NOMO-1 treated with dmso at 0.1 percent for 144 hours (cell line): Measurements from ENCODE around the gene CEP43.

ENCODE experiments used
- DNase-seq: peaks from one replicate; lab custom pipeline; 2025; ENCODE audit not compliant: unreplicated experiment; lab: John Stamatoyannopoulos, UW

Gene CEP43

DNA sequence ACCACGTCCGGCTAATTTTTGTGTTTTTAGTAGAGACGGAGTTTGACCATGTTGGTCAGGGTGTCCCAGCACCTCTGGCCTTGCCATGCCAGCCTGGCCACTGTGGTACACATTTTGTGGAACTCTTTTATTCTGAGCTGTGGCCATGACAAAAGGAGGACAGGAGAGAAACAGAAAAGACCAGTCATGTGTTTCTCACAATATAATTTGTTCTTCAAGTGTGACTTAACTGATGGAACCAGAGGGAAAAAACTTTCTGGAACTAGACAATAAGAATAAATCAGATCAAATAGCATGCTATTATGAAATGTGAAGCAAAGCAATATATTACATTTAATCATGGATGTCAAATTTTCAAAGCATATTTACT lies 38.6 kb upstream of the CEP43 start:
- no peak for DNase-seq

DNA sequence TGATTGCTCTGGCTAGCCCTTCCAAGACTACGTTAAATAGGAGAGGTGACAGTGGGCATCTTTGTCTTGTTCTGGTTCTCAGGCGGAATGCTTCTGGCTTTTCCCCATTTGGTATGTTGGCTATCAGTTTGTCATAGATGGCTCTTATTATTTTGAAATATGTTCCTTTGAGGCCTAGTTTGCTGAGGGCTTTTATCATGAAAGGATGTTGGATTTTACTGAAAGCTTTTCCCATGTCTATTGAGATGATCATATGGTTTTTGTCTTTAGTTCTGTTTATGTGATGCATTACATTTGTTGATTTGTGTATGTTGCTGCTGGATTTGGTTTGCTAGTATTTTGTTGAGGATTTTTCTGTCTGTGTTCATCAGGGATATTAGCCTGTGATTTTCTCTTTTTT lies 32.9 kb upstream of the CEP43 start:
- DNase-seq: no peak

DNA sequence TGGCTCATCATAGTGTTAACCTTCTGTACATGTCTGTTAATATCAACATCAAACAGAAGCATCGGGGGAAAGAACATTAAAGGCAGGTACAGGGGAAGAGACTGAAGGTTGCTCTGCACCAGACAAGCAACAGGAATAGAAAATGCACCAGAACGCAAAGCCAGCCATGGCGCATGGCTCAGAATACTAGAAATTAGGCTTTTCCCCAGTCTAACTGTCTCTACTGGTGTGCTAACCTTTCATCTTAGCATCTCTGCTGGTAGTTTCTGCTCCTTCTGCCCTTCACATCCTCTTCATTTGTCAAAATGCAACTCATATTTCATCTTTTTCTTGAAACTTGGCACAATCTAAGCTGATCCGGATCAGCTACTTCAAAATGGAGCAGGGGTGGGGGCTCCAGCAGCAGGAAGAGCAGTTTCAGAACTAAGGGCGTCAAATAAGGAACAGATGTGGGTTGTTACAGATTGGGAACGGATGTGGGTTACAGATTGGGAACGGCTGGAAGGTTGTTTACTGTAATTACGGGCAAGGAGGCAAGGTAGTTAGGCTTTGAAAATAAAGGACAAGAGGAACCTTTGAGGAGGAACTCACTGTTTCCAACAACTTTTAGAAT lies 29.7 kb upstream of the CEP43 start:
- DNase-seq: no peak

DNA sequence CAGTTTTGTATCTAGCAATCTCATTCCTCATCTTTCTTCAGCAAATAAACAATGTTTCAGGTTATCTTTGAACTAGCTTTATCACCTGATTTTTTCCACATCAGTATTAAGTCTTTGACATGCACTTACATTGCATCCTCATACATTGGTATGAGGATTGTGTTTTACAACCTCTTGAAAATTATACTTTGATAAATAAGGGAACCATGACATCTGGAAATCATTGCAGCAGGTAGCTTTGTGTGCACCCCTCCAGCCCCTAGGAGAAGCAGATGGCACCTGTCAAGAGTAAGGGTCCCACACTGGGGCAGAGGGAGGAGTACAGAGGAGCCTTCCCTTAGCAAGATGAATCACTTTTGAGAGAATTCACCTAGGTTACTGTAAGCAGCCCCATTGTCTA lies 29.1 kb upstream of the CEP43 start:
- no peak for DNase-seq

DNA sequence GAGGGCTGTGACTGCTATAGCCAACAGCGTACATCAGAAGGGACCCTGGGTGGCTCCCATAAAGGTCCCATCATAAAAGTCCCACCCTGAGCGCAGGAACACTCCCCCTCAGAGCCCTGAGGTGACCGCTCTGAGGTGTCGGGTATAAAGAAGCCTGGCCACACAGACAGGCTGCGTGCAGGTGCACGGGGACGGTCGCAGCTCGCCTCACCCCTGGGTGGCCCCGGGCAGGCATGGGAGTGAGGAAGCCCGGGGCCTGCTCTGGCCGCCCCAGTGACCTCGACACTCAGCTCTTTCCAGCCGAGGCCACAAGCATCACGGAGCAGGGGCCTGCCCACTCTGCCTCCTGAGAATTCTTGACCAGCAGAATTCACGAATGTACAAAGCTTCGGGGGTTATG lies 28.4 kb upstream of the CEP43 start:
- DNase-seq: no peak

DNA sequence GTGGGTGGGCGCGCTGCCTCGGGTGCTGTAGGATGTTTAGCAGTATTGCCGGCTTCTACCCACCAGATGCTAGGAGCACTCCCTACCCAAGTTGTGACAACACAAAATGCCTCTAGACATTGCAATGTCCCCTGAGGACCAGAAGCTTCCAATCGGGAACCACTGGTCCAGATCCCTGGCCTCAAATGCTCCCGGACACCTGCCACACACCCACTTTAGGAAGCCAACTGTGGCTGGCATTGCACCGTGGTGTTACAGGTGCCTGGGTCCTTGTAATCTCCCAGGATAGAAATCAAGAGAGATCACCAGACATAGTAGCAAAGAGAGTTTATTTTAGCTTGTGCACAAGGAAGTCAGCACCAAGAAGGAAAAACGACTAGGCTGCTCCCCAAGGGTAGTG lies 27.9 kb upstream of the CEP43 start:
- no peak for DNase-seq

DNA sequence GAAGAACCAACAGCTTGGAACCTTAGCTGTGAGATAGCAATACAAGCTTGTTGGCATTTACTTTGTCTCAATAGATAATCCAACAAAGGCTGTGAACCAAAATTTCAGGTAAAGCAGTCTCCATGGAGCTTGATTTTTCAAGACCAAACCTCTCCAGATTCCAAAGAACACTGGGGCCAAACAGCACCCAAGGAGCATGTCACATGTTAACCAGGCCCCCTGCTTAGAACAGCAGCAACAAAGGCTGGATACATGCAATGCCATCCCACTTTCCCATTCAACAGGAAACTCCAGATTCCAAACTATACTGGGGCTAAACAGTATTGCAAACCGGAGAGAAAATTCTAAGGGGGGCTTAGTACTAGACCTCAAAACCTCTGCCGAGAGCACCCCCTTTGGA lies 27.1 kb upstream of the CEP43 start:
- no peak for DNase-seq

DNA sequence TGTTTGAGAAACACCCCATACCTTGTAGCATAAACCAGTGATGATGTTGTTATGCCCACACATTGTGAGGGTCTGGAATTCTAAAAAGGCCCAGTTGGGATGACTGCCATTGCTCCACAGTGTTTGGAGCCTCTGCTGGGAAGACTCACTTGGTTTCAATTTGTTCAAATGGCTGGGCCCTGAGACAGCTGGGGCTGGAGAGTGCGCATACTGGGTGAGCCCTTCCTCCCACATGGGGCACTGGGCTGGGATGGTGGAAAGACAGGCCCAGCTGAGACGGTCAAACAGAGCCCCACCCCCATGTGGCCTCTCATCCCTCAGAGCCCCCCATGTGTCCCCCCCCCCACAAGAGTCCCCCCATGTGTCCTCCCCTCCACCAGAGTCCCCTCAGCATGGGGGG lies 22.6 kb upstream of the CEP43 start:
- no peak for DNase-seq

DNA sequence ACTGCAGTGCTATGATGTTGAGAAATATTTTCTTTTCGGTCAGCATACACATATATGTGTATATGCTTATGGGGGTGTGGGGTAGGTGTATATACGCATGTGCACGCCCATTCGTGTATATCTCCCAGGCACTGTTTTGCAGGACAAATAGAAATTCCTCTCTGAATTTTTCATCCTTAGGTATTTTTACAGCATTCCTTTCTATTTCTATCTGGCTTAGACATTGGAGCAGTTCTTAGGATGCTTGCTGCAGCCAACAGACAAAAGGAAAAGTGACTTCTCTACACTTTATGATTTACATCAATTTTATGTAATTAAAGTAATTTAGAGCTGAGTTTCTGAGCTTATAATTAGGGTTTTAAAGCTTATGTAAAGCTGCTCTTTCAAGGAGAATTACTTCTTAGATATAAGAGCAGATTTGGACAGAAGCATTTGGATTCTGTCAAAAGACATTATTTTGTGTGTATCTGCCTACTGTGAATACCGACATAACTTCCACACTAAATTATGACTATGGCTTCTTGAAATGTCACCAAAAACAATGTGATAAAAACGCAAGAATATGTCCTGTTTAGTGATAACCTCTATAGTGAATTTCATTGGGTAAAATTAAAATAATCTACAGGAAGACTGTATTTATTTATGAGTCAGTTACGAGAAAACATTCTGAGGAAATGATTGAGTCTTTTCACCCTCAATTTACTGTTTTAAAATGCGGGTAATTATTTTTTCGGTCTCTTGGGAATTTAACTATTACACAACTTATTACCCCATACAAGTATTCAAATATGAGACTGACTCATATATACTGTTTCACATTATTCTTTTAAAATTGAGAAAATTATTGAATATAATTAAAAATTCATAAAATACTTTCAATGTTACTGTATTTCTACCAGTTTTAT lies 21.3 kb upstream of the CEP43 start:
- DNase-seq: no peak

DNA sequence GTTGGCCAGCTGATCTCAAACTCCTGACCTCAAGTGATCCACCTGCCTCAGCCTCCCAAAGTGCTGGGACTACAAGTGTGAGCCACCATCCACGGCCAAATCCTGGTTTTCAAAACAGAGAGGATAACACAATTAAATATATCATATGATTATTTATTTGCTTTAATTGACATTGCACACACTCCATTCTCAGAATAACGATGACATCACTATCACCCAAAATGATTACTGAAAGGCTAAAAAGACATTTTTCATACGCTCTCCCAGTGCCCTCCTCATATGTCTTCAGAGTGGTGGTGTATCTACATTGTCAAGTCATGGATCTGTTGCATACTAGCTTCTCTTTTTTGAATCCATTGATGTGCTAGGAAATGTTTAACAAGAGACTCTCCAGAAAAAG lies 18.5 kb upstream of the CEP43 start:
- DNase-seq: no peak

DNA sequence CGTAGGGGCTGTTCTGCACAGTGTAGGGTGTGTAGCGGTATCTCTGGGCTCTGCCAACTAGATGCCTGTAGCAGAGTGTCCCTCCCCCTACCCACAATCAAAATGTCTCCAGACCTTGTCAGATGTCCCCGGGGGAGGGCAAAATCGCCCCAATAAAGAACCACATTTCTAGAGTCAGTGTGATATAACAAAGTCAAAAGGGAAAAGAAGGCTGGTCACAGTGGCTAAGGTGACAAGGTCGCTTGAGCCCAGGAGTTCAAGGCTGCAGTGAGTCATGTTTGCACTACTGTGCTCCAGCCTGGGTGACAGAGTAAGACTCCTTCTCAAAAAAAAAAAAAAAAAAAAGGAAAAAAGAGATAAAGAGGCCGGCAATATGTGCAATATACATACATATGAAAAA lies 11.7 kb upstream of the CEP43 start:
- no peak for DNase-seq

DNA sequence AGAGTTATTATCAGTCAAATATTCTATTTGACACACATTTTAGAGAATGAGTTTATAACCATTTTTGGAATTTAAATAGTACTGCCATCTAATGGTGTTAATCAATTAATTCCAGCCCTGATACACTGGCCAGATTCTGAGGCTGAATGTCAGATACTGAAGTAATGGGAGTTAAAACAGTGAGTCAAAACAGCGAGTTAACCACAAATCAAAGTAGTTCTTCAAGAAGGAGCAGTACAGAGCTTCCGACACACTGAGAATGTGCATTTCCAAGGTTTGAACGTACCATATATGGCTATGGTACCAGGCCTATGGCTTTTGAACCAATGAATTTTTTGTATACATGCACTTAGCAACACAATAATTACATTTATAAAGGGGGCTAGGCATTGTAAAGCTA lies 11.3 kb upstream of the CEP43 start:
- no peak for DNase-seq

DNA sequence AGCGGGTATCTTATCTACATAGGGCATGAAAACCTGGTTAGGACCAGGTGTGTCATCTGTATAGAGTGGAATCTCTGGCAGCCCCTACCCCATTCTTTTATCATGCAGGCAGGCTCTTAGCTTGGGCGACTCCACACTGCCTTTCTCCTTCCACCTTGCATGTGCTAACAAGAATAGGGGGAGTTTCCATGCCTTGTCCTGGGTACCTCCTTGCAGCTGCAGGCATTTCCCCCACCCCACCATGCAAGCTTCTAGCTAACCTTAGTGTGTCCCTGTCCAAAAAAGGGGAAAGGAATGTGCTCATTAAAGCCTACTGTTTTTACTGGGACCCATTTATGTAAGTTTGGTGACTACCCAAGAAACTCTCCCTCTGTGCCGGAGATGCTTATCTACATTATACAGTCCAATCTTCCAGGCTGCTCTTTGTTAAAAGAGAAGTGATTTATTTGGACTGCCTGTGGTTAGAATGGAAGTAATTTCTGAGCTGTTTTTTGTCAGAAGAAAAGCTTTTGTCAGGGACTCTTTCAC lies 10.5 kb upstream of the CEP43 start:
- DNase-seq: no peak

DNA sequence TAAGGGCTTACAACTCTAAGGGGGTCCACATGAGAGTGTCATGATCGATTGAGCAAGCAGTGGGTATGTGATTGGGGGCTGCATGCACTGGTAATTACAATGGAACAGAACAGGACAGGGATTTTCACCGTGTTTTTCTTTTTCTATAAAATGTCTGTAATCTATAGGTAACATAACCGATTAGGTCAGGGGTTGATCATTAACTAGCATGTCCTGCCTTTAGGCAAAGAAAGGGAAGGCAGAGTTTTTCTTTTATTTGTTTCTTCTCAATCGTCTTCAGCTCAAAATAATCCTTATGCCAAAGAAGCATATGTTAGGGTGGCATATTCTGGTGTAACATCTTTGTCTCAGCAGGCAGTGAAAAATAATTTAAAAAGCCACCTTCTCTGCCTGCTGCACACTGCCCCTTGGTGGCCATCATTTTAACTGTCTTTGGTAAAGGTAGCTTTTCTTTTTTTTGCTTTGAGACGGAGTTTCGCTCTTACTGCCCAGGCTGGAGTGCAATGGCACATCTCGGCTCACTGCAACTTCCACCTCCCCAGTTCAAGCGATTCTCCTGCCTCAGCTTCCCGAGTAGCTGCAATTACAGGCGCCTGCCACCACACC lies 9.7 kb upstream of the CEP43 start:
- no peak for DNase-seq

DNA sequence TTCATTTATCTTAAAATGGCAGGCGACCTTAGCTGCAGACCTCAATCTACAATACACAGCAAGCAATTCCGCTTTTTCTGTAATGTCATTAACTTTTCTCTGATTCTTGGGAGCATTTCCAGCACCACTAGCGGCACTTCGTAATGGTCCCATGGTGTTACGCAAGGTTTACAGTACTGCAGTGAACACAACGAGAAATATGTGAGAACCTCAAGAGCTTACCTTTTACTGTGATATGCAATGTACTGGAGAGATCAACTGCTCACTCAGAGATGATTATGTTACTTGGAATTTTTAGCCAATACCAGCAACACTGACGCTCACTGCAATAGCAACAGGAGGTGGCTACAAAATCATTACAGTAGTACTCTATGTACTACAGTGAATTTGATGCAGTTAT lies 2.8 kb upstream of the CEP43 start:
- no peak for DNase-seq

DNA sequence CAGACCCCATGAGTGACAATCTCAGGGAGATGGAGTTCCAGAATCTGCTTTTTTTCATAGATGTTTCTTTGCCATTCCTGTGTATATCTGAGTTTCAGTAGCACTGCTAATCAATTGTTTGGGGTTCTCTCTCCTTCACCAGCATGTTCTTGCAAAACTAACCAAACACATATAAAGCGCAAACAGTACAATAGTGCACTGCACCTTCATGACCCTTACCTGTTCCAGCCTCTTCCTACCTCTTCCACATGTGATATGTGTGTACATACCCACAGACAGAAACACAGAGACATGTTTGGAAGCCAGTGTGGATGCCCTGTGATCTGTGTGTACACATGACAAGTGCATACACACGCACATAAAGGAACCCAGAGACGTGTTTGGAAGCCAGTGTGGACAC lies 1.8 kb upstream of the CEP43 start:
- no peak for DNase-seq

DNA sequence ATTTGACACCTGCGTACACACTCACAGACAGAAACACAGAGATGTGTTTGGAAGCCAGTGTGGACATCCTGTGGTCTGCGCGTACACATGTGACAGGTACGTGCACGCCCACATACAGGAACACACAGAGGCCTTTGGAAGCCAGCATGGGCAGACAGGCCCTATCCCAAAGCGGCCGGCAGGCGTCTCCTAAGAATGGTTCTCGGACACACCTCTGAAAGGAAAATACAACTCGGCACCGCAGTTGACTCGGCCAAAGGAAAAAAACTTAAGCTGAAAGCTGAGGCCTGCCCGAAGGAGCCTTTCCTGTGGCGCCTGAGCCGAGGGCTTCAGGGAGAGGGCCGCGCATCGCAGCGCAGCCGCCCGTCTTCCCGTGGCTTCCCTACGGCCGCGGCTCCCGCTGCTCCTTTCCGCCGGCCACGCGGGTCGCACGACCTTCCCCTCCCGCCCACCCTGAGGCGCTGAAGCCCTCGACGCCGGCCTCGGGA lies 1.4 kb upstream of the CEP43 start:
- DNase-seq: peak; percentile 54

DNA sequence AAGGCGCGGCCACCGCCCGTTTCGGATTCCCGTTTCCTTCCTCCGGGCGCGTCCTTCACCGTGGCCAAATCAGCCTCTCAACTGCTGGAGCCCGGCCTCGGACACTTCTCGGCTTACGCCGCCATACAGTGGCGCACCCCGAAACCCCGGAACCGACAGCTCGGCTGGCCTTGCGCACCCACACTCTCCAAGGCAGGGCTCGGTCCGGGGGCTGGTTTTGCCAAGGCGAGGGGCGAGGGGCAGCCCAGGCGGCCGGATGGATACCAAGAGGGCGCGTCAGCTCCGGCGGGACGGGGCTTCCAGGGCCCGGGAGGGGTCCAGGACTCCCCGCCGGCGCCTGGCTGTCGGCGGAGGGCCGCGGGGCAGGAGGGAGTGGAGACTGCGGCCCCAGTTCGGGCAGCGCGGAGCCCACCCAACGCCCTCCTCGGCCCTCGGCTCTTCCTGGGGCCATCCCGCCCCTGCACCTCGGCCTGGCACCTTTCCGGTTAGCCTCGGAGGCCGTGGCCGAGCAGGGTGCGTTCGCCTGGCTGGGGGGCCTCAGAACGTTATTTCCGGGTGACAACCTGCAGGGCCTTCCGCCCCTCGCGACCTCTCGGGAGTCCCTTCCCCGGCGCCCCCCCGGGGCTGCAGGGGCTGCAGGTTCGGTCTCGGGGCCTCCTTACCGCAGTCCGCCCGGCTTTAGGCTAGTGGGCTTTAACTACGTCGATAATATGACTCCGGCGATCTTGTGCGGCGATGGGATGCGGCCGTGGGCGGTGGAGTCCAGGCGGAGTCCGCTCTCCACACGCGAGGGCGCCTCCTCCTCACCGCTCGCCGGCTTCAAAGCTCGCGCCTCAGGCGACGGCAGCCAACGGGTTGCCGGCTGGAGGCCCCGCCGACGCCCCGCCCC lies 697 bp upstream of the CEP43 start:
- DNase-seq: no peak

DNA sequence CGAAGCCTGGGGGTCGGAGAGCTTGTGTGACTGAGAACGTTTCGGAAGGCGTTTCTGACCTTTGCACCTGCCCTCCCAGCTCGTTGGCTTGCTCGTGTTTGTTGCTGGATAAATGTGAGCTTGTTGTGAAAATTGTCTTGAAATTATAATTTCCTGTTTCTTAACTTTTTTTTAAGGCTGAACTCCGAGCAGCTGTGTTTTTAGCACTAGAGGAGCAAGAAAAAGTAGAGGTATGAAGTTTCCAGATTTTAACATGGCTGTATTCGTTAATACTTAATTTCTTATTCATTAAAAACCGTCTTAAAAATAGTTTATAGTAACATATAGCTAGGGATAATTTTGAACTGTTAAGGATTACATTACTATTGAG lies 672 bp downstream of the CEP43 start:
- no peak for DNase-seq

DNA sequence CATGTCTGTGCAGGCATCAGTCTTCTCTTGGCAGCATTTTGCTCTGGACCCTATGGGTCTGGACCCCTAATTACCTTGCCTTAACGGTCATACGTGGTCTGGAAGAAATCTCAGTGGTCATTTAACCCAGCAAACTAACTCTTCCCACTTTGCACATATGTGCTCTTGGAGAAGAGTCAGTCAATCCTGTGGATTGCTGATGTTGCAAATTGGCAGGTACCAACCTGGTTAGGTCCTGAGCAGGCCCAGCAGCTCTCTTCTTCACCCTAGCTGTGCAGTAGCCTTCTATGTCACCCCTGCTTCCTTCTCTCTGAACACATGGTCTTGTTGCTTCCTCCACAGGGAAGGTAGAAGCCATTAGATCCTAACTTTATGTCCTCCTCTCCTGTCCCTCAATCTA lies 1.6 kb downstream of the CEP43 start:
- no peak for DNase-seq
